TTC549 (cell line): ENCODE measurements around the gene NPR1.
"Not testable (repeated sequence)": the region's sequence is repeated elsewhere in the genome, so short reads cannot be mapped to it uniquely, and the experiment has no call there.

Experiments used
- FAIRE-seq: peaks from 2 replicates; lab custom pipeline; 2012; peaks lifted over from hg19 to GRCh38; lab: Jason Lieb, UNC

The NPR1 gene

GRCh38 chr1:153678519-153679336 is at the start of gene NPR1:
TSS of gene NPR1 (plus strand) at chr1:153678688. CDS start at chr1:153679109, 421 bp downstream.
- no peak for FAIRE-seq

DNA sequence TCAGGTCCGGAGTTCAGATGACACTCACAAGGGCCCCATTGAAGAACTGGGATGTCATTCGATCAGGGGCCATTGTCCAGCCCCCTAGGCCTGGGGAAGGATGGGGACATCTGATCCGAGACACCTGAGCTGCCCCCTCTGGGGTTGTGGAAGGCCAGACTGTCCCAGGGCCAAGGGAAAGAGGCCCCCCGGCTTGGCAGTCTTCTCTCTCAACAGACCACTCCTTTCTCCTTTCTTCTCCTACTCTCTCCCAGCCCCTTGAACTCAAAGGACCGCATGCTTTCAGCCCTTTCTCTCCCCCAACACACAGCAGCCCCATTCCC is 49.2 kb upstream of the NPR1 start:
- no peak for FAIRE-seq

DNA sequence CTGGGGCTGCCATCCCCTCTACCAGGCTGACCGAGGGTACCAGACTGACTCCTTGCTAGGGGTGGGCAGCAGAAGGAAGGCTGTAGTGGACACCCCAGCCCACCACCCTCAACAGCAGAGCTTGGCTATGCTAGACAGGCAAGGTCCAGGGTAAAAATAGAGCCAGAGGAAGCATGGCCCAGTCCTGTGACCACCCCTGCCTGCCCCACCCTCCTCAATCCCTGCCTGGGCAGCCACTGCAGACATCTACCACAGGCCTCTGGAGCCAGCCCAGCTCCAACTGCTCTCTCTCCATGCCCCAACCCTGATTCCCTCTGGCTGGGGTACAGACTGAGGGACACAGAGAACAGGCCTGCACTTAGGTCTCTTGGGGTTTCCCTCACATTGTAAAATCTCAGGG is 48.5 kb upstream of the NPR1 start:
- no peak for FAIRE-seq

DNA sequence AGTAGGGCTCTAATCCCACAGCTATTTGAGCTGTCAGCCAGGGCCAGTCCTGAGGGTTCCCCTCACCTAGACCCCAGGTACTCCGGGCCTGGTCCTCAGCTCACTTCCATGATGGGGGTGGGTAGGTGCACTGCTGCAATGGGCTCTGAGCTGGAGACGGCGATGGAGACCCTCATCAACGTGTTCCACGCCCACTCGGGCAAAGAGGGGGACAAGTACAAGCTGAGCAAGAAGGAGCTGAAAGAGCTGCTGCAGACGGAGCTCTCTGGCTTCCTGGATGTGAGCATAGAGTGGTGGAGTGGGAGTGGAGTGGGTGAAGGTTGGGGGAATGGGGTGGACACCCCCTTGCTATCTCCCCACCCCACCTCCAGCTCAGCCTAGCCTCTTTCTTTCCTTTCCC is 48.1 kb upstream of the NPR1 start:
- no peak for FAIRE-seq

- FAIRE-seq, result no peak
These were observed 47.2 kb upstream of the NPR1 start for GRCh38 chr1:153631047-153632022.

DNA sequence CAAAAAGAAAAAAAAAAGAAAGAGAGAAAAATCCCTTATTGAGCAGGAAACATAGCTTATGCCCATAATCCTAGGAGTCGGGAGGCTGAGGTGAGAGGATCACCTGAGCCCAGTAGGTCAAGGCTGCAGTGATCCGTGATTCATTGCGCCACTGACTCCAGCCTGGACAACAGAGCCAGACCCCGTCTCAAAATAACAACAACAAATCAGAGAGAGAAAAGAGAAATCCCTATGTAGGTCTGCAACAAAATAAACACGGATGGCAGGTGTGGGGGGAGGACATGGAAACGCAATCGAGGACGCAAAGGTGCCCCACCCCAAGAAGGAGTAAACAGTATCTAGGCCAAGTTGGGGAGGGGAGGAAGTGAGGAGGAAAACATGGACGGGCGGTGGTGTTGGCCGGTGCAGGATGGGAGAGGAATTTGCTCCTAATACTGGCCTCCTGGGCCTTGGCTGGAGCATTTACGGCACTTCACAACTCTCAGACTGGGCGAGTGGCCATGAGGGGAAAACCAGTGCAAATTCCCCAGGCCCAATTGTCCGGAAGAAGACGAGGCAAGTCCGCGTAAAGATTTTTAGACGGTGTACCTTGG is 45.2 kb upstream of the NPR1 start:
- no peak for FAIRE-seq

DNA sequence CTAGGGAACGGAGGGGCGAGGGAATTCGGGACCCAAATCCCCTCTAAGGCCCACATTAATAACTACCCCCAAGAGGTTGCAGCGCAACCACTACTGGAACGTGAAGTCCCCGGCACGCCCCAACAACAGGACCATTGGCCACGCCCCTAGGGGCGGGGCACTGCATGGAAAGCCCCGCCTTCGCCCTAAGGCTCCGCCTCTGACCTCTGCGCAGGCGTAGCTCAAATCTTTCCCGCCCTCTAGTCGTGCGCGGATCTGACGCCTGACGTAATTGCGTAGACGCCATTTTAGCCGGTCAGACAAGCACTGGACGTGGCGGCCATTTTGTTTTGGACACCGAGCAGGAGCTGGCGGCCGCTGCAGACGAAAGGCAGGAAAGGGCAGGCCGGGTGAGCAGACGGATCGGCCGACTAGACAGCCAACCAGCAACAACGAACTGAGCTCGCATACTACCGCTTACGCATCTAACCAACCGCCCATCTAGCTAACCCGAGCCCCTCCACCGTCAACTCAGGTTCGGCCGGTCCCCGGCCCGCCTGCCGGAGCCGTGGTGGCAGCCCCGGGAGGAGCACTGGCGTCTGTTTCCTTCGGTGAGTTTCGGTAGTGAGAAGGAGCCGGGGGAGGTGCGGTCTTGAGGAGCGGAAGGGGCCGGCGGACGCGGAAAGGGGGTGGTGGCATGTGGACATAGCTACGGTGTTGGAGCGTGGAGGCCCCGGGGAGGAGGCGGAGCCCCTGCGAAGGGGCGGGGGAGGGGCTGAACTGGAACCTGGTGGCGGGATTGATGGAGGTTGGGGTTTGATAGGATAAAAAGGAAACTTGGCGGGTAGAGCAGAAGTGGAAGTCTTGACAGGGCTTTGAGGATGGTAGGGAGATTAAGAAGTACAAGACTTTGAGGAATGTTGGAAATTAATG is 44.5 kb upstream of the NPR1 start, which contains the start of gene CHTOP:
Gene CHTOP, plus strand, starts transcription at position 313 of the 912 bp plus-strand sequence. CDS start 2,523 bp downstream, outside the sequence.
- FAIRE-seq, result peak; percentile 97

- no peak for FAIRE-seq
These were observed 42.6 kb upstream of the NPR1 start for GRCh38 chr1:153635872-153636271.

DNA sequence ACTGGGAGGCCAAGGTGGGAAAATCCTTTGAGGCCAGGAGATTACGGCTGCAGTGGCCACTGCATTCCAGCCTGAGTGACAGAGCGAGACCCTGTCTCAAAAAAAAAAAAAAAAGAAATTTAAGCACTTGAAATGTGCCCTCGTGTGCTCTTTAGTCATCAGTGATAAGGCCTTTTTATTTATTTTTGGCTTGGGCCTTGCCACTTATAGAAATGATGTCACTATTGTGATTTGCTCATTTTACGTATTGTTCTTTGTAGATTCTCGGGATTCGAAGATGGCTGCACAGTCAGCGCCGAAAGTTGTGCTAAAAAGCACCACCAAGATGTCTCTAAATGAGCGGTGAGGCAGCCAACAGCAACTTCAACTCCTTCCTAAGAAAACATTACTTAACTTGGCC is 42.2 kb upstream of the NPR1 start:
- no peak for FAIRE-seq

- FAIRE-seq, result no peak
These were observed 40.2 kb upstream of the NPR1 start for GRCh38 chr1:153638261-153638660.

- FAIRE-seq, result no peak
These were observed 39.2 kb upstream of the NPR1 start for GRCh38 chr1:153639280-153639679.

- FAIRE-seq, result not testable (repeated sequence)
These were observed 38.3 kb upstream of the NPR1 start for GRCh38 chr1:153640213-153640612.

- no peak for FAIRE-seq
These were observed 37.6 kb upstream of the NPR1 start for GRCh38 chr1:153640861-153641260.

DNA sequence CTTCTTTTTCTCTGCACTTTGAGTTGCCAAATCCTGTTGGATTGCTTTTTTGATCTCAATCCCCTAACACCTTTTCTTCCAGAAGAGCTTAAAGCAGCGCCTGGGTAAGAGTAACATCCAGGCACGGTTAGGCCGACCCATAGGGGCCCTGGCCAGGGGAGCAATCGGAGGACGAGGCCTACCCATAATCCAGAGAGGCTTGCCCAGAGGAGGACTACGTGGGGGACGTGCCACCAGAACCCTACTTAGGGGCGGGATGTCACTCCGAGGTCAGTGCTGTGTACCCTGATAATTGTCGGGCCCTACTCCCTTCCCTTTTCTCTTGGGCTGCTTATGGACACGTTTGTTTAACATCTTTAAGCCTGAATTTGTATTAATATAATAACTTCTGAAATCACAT is 36.3 kb upstream of the NPR1 start:
- FAIRE-seq, result no peak

- FAIRE-seq, result no peak
These were observed 35.4 kb upstream of the NPR1 start for GRCh38 chr1:153643100-153643499.

DNA sequence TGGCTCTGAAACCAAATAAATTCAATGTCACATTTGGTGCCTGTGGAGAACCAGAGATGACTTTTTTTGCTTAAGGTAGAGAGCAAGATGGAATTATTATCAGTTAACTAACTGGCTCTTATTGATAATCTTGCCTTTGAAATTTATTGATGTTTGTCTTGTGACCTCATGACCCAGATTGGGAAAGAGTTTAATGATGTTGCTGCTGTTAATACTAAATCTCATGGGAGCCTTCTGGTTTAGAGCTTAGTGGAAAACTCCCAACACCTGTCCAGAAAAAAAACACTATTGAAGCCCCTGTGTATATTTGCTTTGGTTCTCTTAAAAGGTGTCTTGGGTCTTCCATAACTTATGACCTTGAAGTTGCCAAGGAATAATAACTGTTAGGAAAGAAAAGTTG is 34.7 kb upstream of the NPR1 start:
- no peak for FAIRE-seq

- no peak for FAIRE-seq
These were observed 31.7 kb upstream of the NPR1 start for GRCh38 chr1:153646672-153647345.

DNA sequence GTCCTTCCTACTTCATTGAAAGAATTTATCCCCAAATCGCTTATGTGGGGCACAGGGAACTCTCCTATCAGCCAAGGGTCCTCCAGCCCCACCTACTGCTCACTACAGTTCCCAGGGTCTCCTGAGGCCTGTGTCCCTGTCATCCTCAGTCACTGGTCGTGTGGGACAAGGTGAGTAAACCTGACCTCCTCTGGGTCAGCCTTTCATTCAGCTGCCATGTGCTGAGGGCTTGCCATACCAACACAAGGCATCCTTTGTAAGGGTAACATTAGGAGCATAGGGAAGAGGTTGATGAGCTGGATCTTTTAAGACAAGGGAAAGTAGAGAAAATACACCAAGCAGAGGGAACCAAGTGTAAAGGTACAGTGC is 31.2 kb upstream of the NPR1 start:
- FAIRE-seq, result no peak

- FAIRE-seq, result no peak
These were observed 30.4 kb upstream of the NPR1 start for GRCh38 chr1:153648000-153648643.

GRCh38 chr1:153649137-153649862 is 29.2 kb upstream of the NPR1 start:
- no peak for FAIRE-seq
